ENCODE results near the gene SCGB1A1.

The SCGB1A1 gene

GRCh38 chr11:62398011-62398994 is 20.5 kb upstream of the SCGB1A1 start:
- DNase-seq: no peak

- no peak for DNase-seq
These were observed 19.5 kb upstream of the SCGB1A1 start for GRCh38 chr11:62399172-62399877.

GRCh38 chr11:62399878-62400266 is 19.0 kb upstream of the SCGB1A1 start:
- no peak for DNase-seq

- DNase-seq: no peak
These were observed 18.6 kb upstream of the SCGB1A1 start for GRCh38 chr11:62400281-62400680.

- no peak for DNase-seq
These were observed 18.1 kb upstream of the SCGB1A1 start for GRCh38 chr11:62400760-62401159.

GRCh38 chr11:62401356-62401755 is 17.5 kb upstream of the SCGB1A1 start:
- no peak for DNase-seq

GRCh38 chr11:62401811-62402210 is 17.0 kb upstream of the SCGB1A1 start:
- peak; percentile 25 for DNase-seq

- peak; percentile 65 for DNase-seq
These were observed 16.4 kb upstream of the SCGB1A1 start for GRCh38 chr11:62402226-62402959.

- no peak for DNase-seq
These were observed 15.7 kb upstream of the SCGB1A1 start for GRCh38 chr11:62402960-62403730.

- no peak for DNase-seq
These were observed 14.4 kb upstream of the SCGB1A1 start for GRCh38 chr11:62404435-62404834.

- DNase-seq: no peak
These were observed 13.9 kb upstream of the SCGB1A1 start for GRCh38 chr11:62404901-62405300.

- DNase-seq: no peak
These were observed 12.8 kb upstream of the SCGB1A1 start for GRCh38 chr11:62406034-62406433.

- DNase-seq: no peak
These were observed 9.0 kb upstream of the SCGB1A1 start for GRCh38 chr11:62409831-62410230.

- no peak for DNase-seq
These were observed 7.9 kb upstream of the SCGB1A1 start for GRCh38 chr11:62410972-62411371.

GRCh38 chr11:62411524-62411923 is 7.3 kb upstream of the SCGB1A1 start:
- DNase-seq: no peak

- no peak for DNase-seq
These were observed 5.7 kb upstream of the SCGB1A1 start for GRCh38 chr11:62413060-62413696.

- no peak for DNase-seq
These were observed 2.2 kb upstream of the SCGB1A1 start for GRCh38 chr11:62416596-62416995.

GRCh38 chr11:62418136-62418535 is 697 bp upstream of the SCGB1A1 start:
- no peak for DNase-seq

GRCh38 chr11:62419314-62419929 is 589 bp downstream of the SCGB1A1 start:
- DNase-seq: no peak

GRCh38 chr11:62419943-62420342 is 1.1 kb downstream of the SCGB1A1 start:
- DNase-seq: no peak

- no peak for DNase-seq
These were observed 2.0 kb downstream of the SCGB1A1 start for GRCh38 chr11:62420882-62421281.

GRCh38 chr11:62421996-62422395 is 3.2 kb downstream of the SCGB1A1 start:
- DNase-seq: no peak

All from activated naive CD4-positive, alpha-beta T cell treated with anti-CD3 and anti-CD28 coated beads, Interleukin-2, amount 50 U/mL, for 16 hours (primary cell).